AG04450 (cell line): Measurements from ENCODE around the gene DPYD. TPM values are rescaled to one million over a fixed set of nuclear protein-coding genes. Genes with fewer than 3 reads are reported as not detected.

Experiments
- CTCF ChIA-PET: fragments of 300-600, 350-600 bp; formaldehyde crosslinking; extraction: SDS; loops from one replicate; lab custom pipeline; 2022; ENCODE audit warnings: antibody characterized with exemption, inconsistent platforms; lab: Charles Lee
- POLR2A ChIA-PET: fragments of 350-600 bp; formaldehyde crosslinking; extraction: SDS; loops from one replicate; lab custom pipeline; 2021; ENCODE audit warnings: antibody characterized with exemption, inconsistent platforms; lab: Yijun Ruan, JAX
- DNase-seq: peaks from one replicate; pipeline ENCODE4 v3.0.0-alpha.2; 2011; ENCODE audit warnings: low read depth, low spot score
- H3K27ac ChIP-seq: one replicate; pipeline ENCODE4 v1.5.1; 2012; ENCODE audit warnings: low read depth, low read length, control low read depth
- H3K27me3 ChIP-seq: one replicate; pipeline ENCODE4 v1.6.0; 2012; ENCODE audit warnings: low read length; ENCODE audit not compliant: control insufficient read depth, insufficient read depth
- H3K4me3 ChIP-seq: 2 replicates; pipeline ENCODE4 v1.5.1; 2011; ENCODE audit warnings: mild to moderate bottlenecking, low read depth, low read length, control low read depth
- H3K9me3 ChIP-seq: 2 replicates; pipeline ENCODE4 v1.5.1; 2012; ENCODE audit warnings: low read length; ENCODE audit not compliant: control insufficient read depth, insufficient read depth
- CTCF ChIP-seq: IDR thresholded peaks from 2 replicates; pipeline ENCODE4 v1.5.1; 2011; ENCODE audit warnings: low read depth, low read length, control low read depth, inconsistent platforms
- polyA plus RNA-seq: library from polyadenylated mRNA; depleted of rRNA; stranded (reverse); fragments of >200 nt; gene quantifications from 2 replicates; pipeline ENCODE4 v1.2.3, GENCODE V29; 2011

Gene DPYD
- polyA plus RNA-seq, 1 experiment = 21.4 TPM

GRCh38 chr1:97041026-97041425 is 879.8 kb downstream of the DPYD start:
- DNase-seq = no peak
- H3K27ac ChIP-seq = no peak overlapping the region
- no peaks in the 10 kb centered on the region for H3K27me3 ChIP-seq
- no peak for TF ChIP-seq CTCF
- H3K9me3 ChIP-seq = peaks cover 15% of the 10 kb centered on the region
- ChIA-PET CTCF (no interaction called here), POLR2A (no interaction called here)
- H3K4me3 ChIP-seq = no peak overlapping the region

GRCh38 chr1:97038410-97038809 is 882.4 kb downstream of the DPYD start:
- H3K4me3 ChIP-seq = no peak overlapping the region
- no peak for TF ChIP-seq CTCF
- POLR2A ChIA-PET = no interaction called here
- no peaks in the 10 kb centered on the region for H3K27me3 ChIP-seq
- peaks cover 5% of the 10 kb centered on the region; the same call in 1 of the 2 replicates for H3K9me3 ChIP-seq
- no peak overlapping the region for H3K27ac ChIP-seq
- CTCF ChIA-PET = no interaction called here
- no peak for DNase-seq

GRCh38 chr1:97034651-97035050 is 886.2 kb downstream of the DPYD start:
- TF ChIP-seq CTCF = no peak
- no peak for DNase-seq
- Histone ChIP-seq H3K27ac (no peak overlapping the region), H3K27me3 (no peaks in the 10 kb centered on the region), H3K9me3 (no peaks in the 10 kb centered on the region), H3K4me3 (no peak overlapping the region)
- CTCF ChIA-PET = no interaction called here
- POLR2A ChIA-PET = no interaction called here

- DNase-seq = no peak
- no peak for TF ChIP-seq CTCF
- POLR2A ChIA-PET = no interaction called here
- no peaks in the 10 kb centered on the region for H3K9me3 ChIP-seq
- no peak overlapping the region for H3K27ac ChIP-seq
- CTCF ChIA-PET = no interaction called here
- H3K27me3 ChIP-seq = no peaks in the 10 kb centered on the region
- no peak overlapping the region for H3K4me3 ChIP-seq
These were observed 886.9 kb downstream of the DPYD start for GRCh38 chr1:97033949-97034348.
